ENCODE data around the gene ERC1.

DNA sequence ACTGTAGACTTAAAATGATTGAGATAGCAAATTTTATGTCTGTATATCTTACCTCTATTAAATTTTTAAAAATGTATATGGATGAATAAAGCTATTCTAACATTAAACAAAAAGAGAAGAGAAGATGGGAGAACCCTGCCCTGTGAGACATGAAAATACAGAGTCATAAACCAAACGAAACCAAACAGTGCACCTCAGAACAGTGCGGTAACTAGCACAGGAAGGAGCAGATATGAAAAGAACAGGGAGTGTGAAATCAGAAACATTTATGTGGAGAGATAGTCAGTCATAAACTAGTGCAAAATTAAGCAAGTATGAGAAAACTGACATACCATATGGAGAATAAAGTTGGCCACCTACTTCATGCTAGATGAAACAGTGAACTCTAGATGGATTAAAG, 135.1 kb downstream of the ERC1 start:
- TF ChIP-seq POLR2A (IDR thresholded peaks at IDR 0.05; ENCODE audit: low read depth, low read length) (no peak), TAF1 (IDR thresholded peaks at IDR 0.05; ENCODE audit: low read depth, low read length) (no peak), SPI1 (IDR thresholded peaks at IDR 0.05; ENCODE audit: low read depth, low read length) (no peak), POLR2AphosphoS5 (IDR thresholded peaks at IDR 0.05; ENCODE audit: low read depth, low read length) (no peak), POU2F2 (IDR thresholded peaks at IDR 0.05; ENCODE audit: low read depth, low read length) (no peak), PAX5 (IDR thresholded peaks at IDR 0.05; ENCODE audit: insufficient read depth, low read length, severe bottlenecking) (no peak)
